ENCODE measurements around the gene ZBTB4.

ZBTB4 gene

DNA sequence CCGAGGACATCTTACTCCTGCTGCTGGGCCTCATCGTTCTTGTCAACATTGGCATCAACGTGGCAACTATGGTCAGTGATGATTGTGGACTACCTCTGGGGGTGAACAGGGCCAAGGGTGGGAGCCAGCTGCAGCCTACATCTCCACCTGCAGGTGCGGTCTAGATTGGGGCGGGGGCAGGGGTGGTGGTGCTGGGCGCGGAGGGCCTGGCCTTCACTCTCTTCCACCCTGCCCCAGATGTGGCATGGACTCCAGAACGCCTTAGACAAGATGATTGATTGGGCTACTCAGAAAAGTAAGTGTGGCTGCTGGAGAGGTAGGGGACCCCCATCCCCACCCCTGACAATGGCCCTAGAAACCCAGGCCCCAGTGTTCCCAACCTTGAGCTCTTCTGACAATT lies 53.7 kb downstream of the ZBTB4 start:
- H2BK120ac ChIP-seq (ENCODE audit: low read depth, low read length): no peak overlapping the region
- no peak overlapping the region for H3K27ac ChIP-seq (ENCODE audit: low read length, poor library complexity, severe bottlenecking)
- H3K9ac ChIP-seq (ENCODE audit: low read length): no peak overlapping the region
- no peak overlapping the region for H2BK12ac ChIP-seq (ENCODE audit: low read length in 2 of 2)
- no peak overlapping the region for H3K4ac ChIP-seq (ENCODE audit: low read depth in 1 of 2, low read length in 2 of 2)
- no peaks in the 10 kb centered on the region for H3K4me1 ChIP-seq (ENCODE audit: control insufficient read depth, insufficient read depth, low read depth, low read length)
- no peak overlapping the region for H3K4me2 ChIP-seq (ENCODE audit: low read length, poor library complexity, severe bottlenecking)
- H3K14ac ChIP-seq (ENCODE audit: low read length in 2 of 2): peak overlapping the region in 1 of 2 experiments; percentile 37
- H3K9me3 ChIP-seq (ENCODE audit: control insufficient read depth, low read length): no peaks in the 10 kb centered on the region
- H2BK15ac ChIP-seq (ENCODE audit: low read depth, poor library complexity, severe bottlenecking): no peak overlapping the region
- no peak overlapping the region for H3K18ac ChIP-seq (ENCODE audit: low read depth in 1 of 2, low read length in 2 of 2)
- 86% methylated on average over 5 of the region's 8 CpGs for WGBS
- H3K23ac ChIP-seq (ENCODE audit: low read length in 2 of 2): peak overlapping the region in 1 of 2 experiments; percentile 26
- H3K27me3 ChIP-seq (ENCODE audit: control insufficient read depth in 1 of 2, insufficient read depth in 1 of 2, low read length in 2 of 2): peaks cover 0 to 8% of the 10 kb centered on the region in 2 experiments
- no peak overlapping the region for H4K8ac ChIP-seq (ENCODE audit: low read length)
- no peaks in the 10 kb centered on the region for H3K36me3 ChIP-seq (ENCODE audit: control insufficient read depth in 1 of 2, insufficient read depth in 2 of 2, low read depth in 1 of 2, low read length in 2 of 2)
- H3K79me1 ChIP-seq (replicated peaks; ENCODE audit: low read length, poor library complexity, severe bottlenecking): no peaks in the 10 kb centered on the region
- H2AK5ac ChIP-seq (ENCODE audit: low read length, severe bottlenecking): no peak overlapping the region
- no peak overlapping the region for H2AFZ ChIP-seq (ENCODE audit: low read depth, low read length)
- no peak overlapping the region for H2BK5ac ChIP-seq (ENCODE audit: low read depth, low read length, poor library complexity, severe bottlenecking)
- H4K91ac ChIP-seq (ENCODE audit: low read length): no peak overlapping the region
- no peak overlapping the region for H3K4me3 ChIP-seq (ENCODE audit: insufficient read depth in 1 of 2, low read depth in 1 of 2, low read length in 2 of 2)
- no peak for DNase-seq

DNA sequence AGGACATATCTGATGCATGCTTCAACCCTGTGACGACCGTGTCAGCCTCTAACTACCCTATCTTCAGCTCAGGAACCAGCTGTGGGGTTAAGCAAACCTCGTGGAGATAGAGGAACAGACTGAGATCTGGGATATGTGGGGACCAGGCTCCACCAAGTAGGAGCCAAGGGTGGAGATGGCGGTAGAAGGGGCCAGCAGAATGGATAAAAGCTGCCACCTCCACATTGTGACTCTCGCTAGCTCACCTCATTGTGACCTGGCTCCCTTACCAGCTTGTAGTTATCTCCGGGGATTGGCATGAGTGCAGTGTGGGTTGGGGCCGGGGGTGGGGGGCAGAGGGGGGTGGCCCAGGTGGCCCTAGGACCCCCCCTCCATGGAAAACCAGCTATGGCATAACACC lies 54.1 kb downstream of the ZBTB4 start, which contains the start of gene SPEM2:
TSS of gene SPEM2 (plus strand) at position 301 of the 400 bp plus-strand sequence. CDS start at position 374, 73 bp downstream.
- Histone ChIP-seq H3K36me3 (ENCODE audit: control insufficient read depth in 1 of 2, insufficient read depth in 2 of 2, low read depth in 1 of 2, low read length in 2 of 2) (no peaks in the 10 kb centered on the region), H3K4me2 (ENCODE audit: low read length, poor library complexity, severe bottlenecking) (no peak within 1 kb of the TSS), H3K18ac (ENCODE audit: low read depth in 1 of 2, low read length in 2 of 2) (no peak within 1 kb of the TSS), H2AK5ac (ENCODE audit: low read length, severe bottlenecking) (no peak within 1 kb of the TSS), H2BK120ac (ENCODE audit: low read depth, low read length) (no peak within 1 kb of the TSS), H3K14ac (ENCODE audit: low read length in 2 of 2) (peak within 1 kb of the TSS in 1 of 2 experiments; percentile 37), H3K27me3 (ENCODE audit: control insufficient read depth in 1 of 2, insufficient read depth in 1 of 2, low read length in 2 of 2) (peaks cover 0 to 8% of the 10 kb centered on the region in 2 experiments), H2BK5ac (ENCODE audit: low read depth, low read length, poor library complexity, severe bottlenecking) (no peak within 1 kb of the TSS), H3K9me3 (ENCODE audit: control insufficient read depth, low read length) (no peaks in the 10 kb centered on the region), H3K79me1 (replicated peaks; ENCODE audit: low read length, poor library complexity, severe bottlenecking) (no peaks in the 10 kb centered on the region), H4K91ac (ENCODE audit: low read length) (no peak within 1 kb of the TSS), H3K4me3 (ENCODE audit: insufficient read depth in 1 of 2, low read depth in 1 of 2, low read length in 2 of 2) (no peak within 1 kb of the TSS), H3K23ac (ENCODE audit: low read length in 2 of 2) (peak within 1 kb of the TSS in 1 of 2 experiments; percentile 26), H3K4ac (ENCODE audit: low read depth in 1 of 2, low read length in 2 of 2) (no peak within 1 kb of the TSS), H2AFZ (ENCODE audit: low read depth, low read length) (no peak within 1 kb of the TSS), H2BK12ac (ENCODE audit: low read length in 2 of 2) (no peak within 1 kb of the TSS), H4K8ac (ENCODE audit: low read length) (no peak within 1 kb of the TSS), H2BK15ac (ENCODE audit: low read depth, poor library complexity, severe bottlenecking) (no peak within 1 kb of the TSS), H3K9ac (ENCODE audit: low read length) (no peak within 1 kb of the TSS), H3K4me1 (ENCODE audit: control insufficient read depth, insufficient read depth, low read depth, low read length) (no peaks in the 10 kb centered on the region), H3K27ac (ENCODE audit: low read length, poor library complexity, severe bottlenecking) (no peak within 1 kb of the TSS)
- WGBS: 87% methylated on average over 6 of the region's 7 CpGs
- no peak for DNase-seq

DNA sequence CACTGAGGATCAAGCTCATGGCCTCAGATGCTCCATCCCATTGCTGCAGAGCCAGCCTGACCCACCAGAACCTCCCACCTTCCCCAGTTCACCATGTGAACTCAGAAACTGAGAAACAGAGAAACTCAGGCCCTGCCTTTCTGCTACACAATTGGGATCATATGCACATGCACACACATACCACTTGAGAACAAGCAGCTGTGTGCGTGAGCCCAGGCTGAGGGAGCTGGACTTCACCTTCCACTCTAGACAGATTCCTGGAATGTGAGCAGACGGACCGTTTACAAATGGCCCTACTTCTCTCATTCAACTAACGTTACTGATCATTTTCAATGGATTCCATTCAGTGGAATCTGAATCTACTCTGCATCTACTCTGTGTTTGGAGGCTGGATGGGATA lies 55.8 kb downstream of the ZBTB4 start:
- Histone ChIP-seq H3K27ac (ENCODE audit: low read length, poor library complexity, severe bottlenecking) (no peak overlapping the region), H3K4me3 (ENCODE audit: insufficient read depth in 1 of 2, low read depth in 1 of 2, low read length in 2 of 2) (no peak overlapping the region), H3K23ac (ENCODE audit: low read length in 2 of 2) (no peak overlapping the region), H2AFZ (ENCODE audit: low read depth, low read length) (no peak overlapping the region), H3K27me3 (ENCODE audit: control insufficient read depth in 1 of 2, insufficient read depth in 1 of 2, low read length in 2 of 2) (peaks cover 0 to 8% of the 10 kb centered on the region in 2 experiments), H2BK12ac (ENCODE audit: low read length in 2 of 2) (no peak overlapping the region), H2BK5ac (ENCODE audit: low read depth, low read length, poor library complexity, severe bottlenecking) (no peak overlapping the region), H3K9ac (ENCODE audit: low read length) (no peak overlapping the region), H3K14ac (ENCODE audit: low read length in 2 of 2) (no peak overlapping the region), H3K4ac (ENCODE audit: low read depth in 1 of 2, low read length in 2 of 2) (no peak overlapping the region), H3K18ac (ENCODE audit: low read depth in 1 of 2, low read length in 2 of 2) (no peak overlapping the region), H4K91ac (ENCODE audit: low read length) (no peak overlapping the region), H3K79me1 (replicated peaks; ENCODE audit: low read length, poor library complexity, severe bottlenecking) (no peaks in the 10 kb centered on the region), H3K4me1 (ENCODE audit: control insufficient read depth, insufficient read depth, low read depth, low read length) (no peaks in the 10 kb centered on the region), H2AK5ac (ENCODE audit: low read length, severe bottlenecking) (no peak overlapping the region), H2BK15ac (ENCODE audit: low read depth, poor library complexity, severe bottlenecking) (no peak overlapping the region), H3K9me3 (ENCODE audit: control insufficient read depth, low read length) (no peaks in the 10 kb centered on the region), H2BK120ac (ENCODE audit: low read depth, low read length) (no peak overlapping the region), H3K4me2 (ENCODE audit: low read length, poor library complexity, severe bottlenecking) (no peak overlapping the region), H3K36me3 (ENCODE audit: control insufficient read depth in 1 of 2, insufficient read depth in 2 of 2, low read depth in 1 of 2, low read length in 2 of 2) (peaks cover 0 to 4% of the 10 kb centered on the region in 2 experiments), H4K8ac (ENCODE audit: low read length) (no peak overlapping the region)
- 90% methylated on average over 4 of the region's 4 CpGs for WGBS
- DNase-seq: no peak

DNA sequence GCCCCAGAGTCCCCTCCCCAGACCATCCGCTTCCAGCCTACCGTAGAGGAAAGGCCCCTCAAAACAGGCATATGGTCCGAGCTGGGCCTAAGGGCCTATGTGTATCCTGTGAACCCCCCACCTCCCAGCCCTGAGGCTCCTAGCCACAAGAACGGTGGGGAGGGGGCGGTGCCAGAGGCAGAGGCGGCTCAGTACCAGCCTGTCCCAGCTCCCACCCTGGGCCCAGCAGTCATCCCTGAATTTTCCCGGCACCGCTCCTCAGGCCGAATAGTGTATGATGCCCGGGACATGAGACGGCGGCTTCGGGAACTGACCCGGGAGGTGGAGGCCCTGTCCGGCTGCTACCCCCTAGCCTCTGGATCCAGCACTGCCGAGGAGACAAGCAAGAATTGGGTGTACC lies 58.2 kb downstream of the ZBTB4 start:
- Histone ChIP-seq H3K79me1 (replicated peaks; ENCODE audit: low read length, poor library complexity, severe bottlenecking) (peaks cover 2% of the 10 kb centered on the region), H3K23ac (ENCODE audit: low read length in 2 of 2) (no peak overlapping the region), H2BK15ac (ENCODE audit: low read depth, poor library complexity, severe bottlenecking) (no peak overlapping the region), H3K27ac (ENCODE audit: low read length, poor library complexity, severe bottlenecking) (no peak overlapping the region), H2BK12ac (ENCODE audit: low read length in 2 of 2) (no peak overlapping the region), H4K91ac (ENCODE audit: low read length) (no peak overlapping the region), H3K36me3 (ENCODE audit: control insufficient read depth in 1 of 2, insufficient read depth in 2 of 2, low read depth in 1 of 2, low read length in 2 of 2) (peaks cover 11 to 28% of the 10 kb centered on the region in 2 experiments), H3K4me1 (ENCODE audit: control insufficient read depth, insufficient read depth, low read depth, low read length) (no peaks in the 10 kb centered on the region), H3K4me3 (ENCODE audit: insufficient read depth in 1 of 2, low read depth in 1 of 2, low read length in 2 of 2) (no peak overlapping the region), H4K8ac (ENCODE audit: low read length) (no peak overlapping the region), H3K14ac (ENCODE audit: low read length in 2 of 2) (no peak overlapping the region), H3K9ac (ENCODE audit: low read length) (no peak overlapping the region), H3K9me3 (ENCODE audit: control insufficient read depth, low read length) (no peaks in the 10 kb centered on the region), H3K18ac (ENCODE audit: low read depth in 1 of 2, low read length in 2 of 2) (no peak overlapping the region), H2AK5ac (ENCODE audit: low read length, severe bottlenecking) (no peak overlapping the region), H2BK120ac (ENCODE audit: low read depth, low read length) (no peak overlapping the region), H2BK5ac (ENCODE audit: low read depth, low read length, poor library complexity, severe bottlenecking) (no peak overlapping the region), H2AFZ (ENCODE audit: low read depth, low read length) (no peak overlapping the region), H3K4ac (ENCODE audit: low read depth in 1 of 2, low read length in 2 of 2) (no peak overlapping the region), H3K27me3 (ENCODE audit: control insufficient read depth in 1 of 2, insufficient read depth in 1 of 2, low read length in 2 of 2) (peaks cover 0 to 8% of the 10 kb centered on the region in 2 experiments), H3K4me2 (ENCODE audit: low read length, poor library complexity, severe bottlenecking) (no peak overlapping the region)
- no peak for DNase-seq
- 94% methylated on average over 16 of the region's 16 CpGs for WGBS
